WTC11 (cell line): ENCODE data around the gene PHLDB2. TPM values are rescaled to one million over a fixed set of nuclear protein-coding genes. Genes with fewer than 3 reads are reported as not detected.

Source experiments
- ATAC-seq: fragments of 200-7000 bp; cut with Tn5 transposase; 2 replicates; pipeline ENCODE4 v1.10.0; 2021; ENCODE audit warnings: mild to moderate bottlenecking, moderate library complexity
- CTCF ChIA-PET: fragments of 300-600 bp; sonication (Branson Sonifier 250); formaldehyde crosslinking; loops from one replicate; lab custom pipeline; 2021; ENCODE audit warnings: antibody characterized with exemption; lab: Charles Lee
- POLR2A ChIA-PET: fragments of 350-600 bp; sonication (Branson Sonifier 250); formaldehyde crosslinking; loops from one replicate; lab custom pipeline; 2021; ENCODE audit warnings: antibody characterized with exemption; lab: Charles Lee
- DNase-seq: peaks from one replicate; pipeline ENCODE4 v3.0.0; 2021; ENCODE audit warnings: low spot score
- H3K27ac Mint-ChIP-seq: 2 replicates; pipeline ENCODE4 v1.8.0; 2021; ENCODE audit warnings: mixed read lengths
- H3K27me3 Mint-ChIP-seq: 2 replicates; pipeline ENCODE4 v1.8.0; 2021; ENCODE audit warnings: low read depth, mild to moderate bottlenecking, moderate library complexity, mixed read lengths
- H3K36me3 Mint-ChIP-seq: 2 replicates; pipeline ENCODE4 v1.8.0; 2021; ENCODE audit warnings: mixed read lengths
- H3K4me1 Mint-ChIP-seq: 2 replicates; pipeline ENCODE4 v1.8.0; 2022; ENCODE audit warnings: mixed read lengths
- H3K4me3 Mint-ChIP-seq: 2 replicates; pipeline ENCODE4 v1.8.0; 2021; ENCODE audit warnings: mild to moderate bottlenecking, moderate library complexity, mixed read lengths
- H3K9me3 Mint-ChIP-seq: 2 replicates; pipeline ENCODE4 v1.8.0; 2021; ENCODE audit warnings: mixed read lengths
- AFF4 ChIP-seq: sonication (generic); formaldehyde crosslinking; IDR thresholded peaks from 2 replicates; pipeline ENCODE4 v1.8.1; 2023; ENCODE audit warnings: mild to moderate bottlenecking, missing genetic modification reagents, borderline replicate concordance
- CREB1 ChIP-seq: sonication (generic); formaldehyde crosslinking; IDR thresholded peaks from 2 replicates; pipeline ENCODE4 v1.8.0; 2023; ENCODE audit warnings: mild to moderate bottlenecking, missing genetic modification reagents
- E2F5 ChIP-seq: sonication (generic); formaldehyde crosslinking; IDR thresholded peaks from 2 replicates; pipeline ENCODE4 v1.8.1; 2022; ENCODE audit warnings: mild to moderate bottlenecking, moderate library complexity, missing genetic modification reagents
- EMX1 ChIP-seq: fragments of 250-450 bp; sonication (Bioruptor Pico); IDR thresholded peaks from 2 replicates; pipeline ENCODE4 v1.8.0; 2021; ENCODE audit warnings: mild to moderate bottlenecking
- JAZF1 ChIP-seq: fragments of 250-450 bp; sonication (Bioruptor Pico); IDR thresholded peaks from 2 replicates; pipeline ENCODE4 v1.9.0; 2021; ENCODE audit warnings: moderate library complexity, mild to moderate bottlenecking, inconsistent platforms
- JUN ChIP-seq: sonication (generic); formaldehyde crosslinking; IDR thresholded peaks from 2 replicates; pipeline ENCODE4 v1.8.0; 2023; ENCODE audit warnings: mild to moderate bottlenecking, missing genetic modification reagents
- MAX ChIP-seq: sonication (generic); formaldehyde crosslinking; IDR thresholded peaks from 2 replicates; pipeline ENCODE4 v1.8.0; 2022; ENCODE audit warnings: mild to moderate bottlenecking, missing genetic modification reagents
- NFE2L1 ChIP-seq: sonication (generic); formaldehyde crosslinking; IDR thresholded peaks from 2 replicates; pipeline ENCODE4 v1.8.1; 2023; ENCODE audit warnings: missing genetic modification reagents
- NFYB ChIP-seq: sonication (generic); formaldehyde crosslinking; conservative IDR thresholded peaks from 2 replicates; pipeline ENCODE4 v1.8.0; 2022; ENCODE audit warnings: low read depth, missing genetic modification reagents
- NR1H2 ChIP-seq: sonication (generic); formaldehyde crosslinking; IDR thresholded peaks from 2 replicates; pipeline ENCODE4 v1.9.0; 2021; ENCODE audit warnings: mild to moderate bottlenecking, moderate library complexity, missing genetic modification reagents
- RORB ChIP-seq: fragments of 250-450 bp; sonication (Bioruptor Pico); IDR thresholded peaks from 2 replicates; pipeline ENCODE4 v1.9.0; 2021; ENCODE audit warnings: mild to moderate bottlenecking
- SMAD3 ChIP-seq: sonication (generic); formaldehyde crosslinking; IDR thresholded peaks from 2 replicates; pipeline ENCODE4 v1.8.0; 2022; ENCODE audit warnings: missing genetic modification reagents, mild to moderate bottlenecking, borderline replicate concordance
- TCF7 ChIP-seq: sonication (generic); formaldehyde crosslinking; IDR thresholded peaks from 2 replicates; pipeline ENCODE4 v1.8.0; 2022; ENCODE audit warnings: mild to moderate bottlenecking, low read depth, missing genetic modification reagents, moderate library complexity
- ZBTB21 ChIP-seq: sonication (generic); formaldehyde crosslinking; IDR thresholded peaks from 2 replicates; pipeline ENCODE4 v1.8.1; 2023; ENCODE audit warnings: mild to moderate bottlenecking, missing genetic modification reagents, borderline replicate concordance
- ZNF423 ChIP-seq: fragments of 250-450 bp; sonication (Bioruptor Pico); IDR thresholded peaks from 2 replicates; pipeline ENCODE4 v2.1.2; 2022; ENCODE audit warnings: mild to moderate bottlenecking, moderate library complexity
- total RNA-seq: library from RNA; stranded (reverse); gene quantifications from 3 replicates; pipeline ENCODE4 v1.2.3, GENCODE V29; 2021
- TF ChIP-seq, protein P1 (sequence below): sonication (generic); formaldehyde crosslinking; IDR thresholded peaks from 2 replicates; pipeline ENCODE4 v1.8.1; 2022; ENCODE audit warnings: missing genetic modification reagents, borderline replicate concordance
- TF ChIP-seq, protein P2 (sequence below): sonication (generic); formaldehyde crosslinking; IDR thresholded peaks from 2 replicates; pipeline ENCODE4 v1.8.1; 2023; ENCODE audit warnings: mild to moderate bottlenecking, moderate library complexity, missing genetic modification reagents
- TF ChIP-seq, protein P3 (sequence below): sonication (generic); formaldehyde crosslinking; IDR thresholded peaks from 2 replicates; pipeline ENCODE4 v1.8.1; 2022; ENCODE audit warnings: low read depth, mild to moderate bottlenecking, moderate library complexity, missing genetic modification reagents, borderline replicate concordance
- TF ChIP-seq, protein P4 (sequence below): fragments of 250-450 bp; sonication (Bioruptor Pico); IDR thresholded peaks from 2 replicates; pipeline ENCODE4 v1.9.0; 2021; ENCODE audit warnings: mild to moderate bottlenecking
- TF ChIP-seq, protein P5 (sequence below): sonication (generic); formaldehyde crosslinking; IDR thresholded peaks from 2 replicates; pipeline ENCODE4 v1.8.1; 2022; ENCODE audit warnings: mild to moderate bottlenecking, missing genetic modification reagents, moderate library complexity, borderline replicate concordance

Gene PHLDB2
- total RNA-seq, 1 experiment from 2014 or later: 40.3 TPM

DNA sequence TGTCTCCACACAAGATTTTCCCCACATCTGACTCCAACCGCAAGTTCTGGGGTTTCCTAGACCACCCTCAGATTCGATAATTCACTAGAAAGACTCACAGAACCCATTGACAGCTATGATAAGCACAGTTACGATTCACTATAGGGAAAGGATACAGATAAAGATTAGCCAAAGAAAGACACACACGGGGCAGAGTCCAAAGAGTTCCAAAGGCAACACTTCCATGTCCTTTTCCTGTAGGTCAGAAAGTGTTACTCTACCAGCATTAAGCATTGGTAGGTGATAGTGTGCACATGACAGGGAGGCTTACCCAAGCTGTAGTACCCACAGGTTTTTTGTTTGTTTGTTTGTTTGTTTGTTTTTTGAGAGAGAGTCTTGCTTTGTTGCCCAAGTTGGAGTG lies 48.1 kb downstream of the PHLDB2 start:
- Mint-ChIP-seq H3K9me3 (no peaks in the 10 kb centered on the region), H3K4me3 (no peak overlapping the region), H3K36me3 (0 out of 2 replicates have a peak, but pooled peaks cover 2% of the 10 kb centered on the region), H3K27me3 (no peaks in the 10 kb centered on the region), H3K27ac (no peak overlapping the region), H3K4me1 (peaks cover 21% of the 10 kb centered on the region)
- ChIA-PET CTCF (interaction anchor here (1.4 kb wide), 1 partner anchor 82 kb away, joined by 4 read pairs; no protein-coding TSS in a partner anchor), POLR2A (no interaction called here)
- DNase-seq (no peak), ATAC-seq (no peak)
- TF ChIP-seq NFE2L1 (no peak), NR1H2 (CRISPR knock-in tag) (no peak), EMX1 (CRISPR knock-in tag) (no peak), TCF7 (CRISPR knock-in tag) (no peak), JUN (CRISPR knock-in tag) (no peak), RORB (CRISPR knock-in tag) (no peak), SMAD3 (CRISPR knock-in tag) (no peak), ZNF423 (CRISPR knock-in tag) (no peak), ZBTB21 (no peak), JAZF1 (no peak), AFF4 (CRISPR knock-in tag) (no peak), CREB1 (no peak), MAX (CRISPR knock-in tag) (no peak), E2F5 (CRISPR knock-in tag) (no peak), NFYB (CRISPR knock-in tag) (no peak)
- TF ChIP-seq, protein P1, sequence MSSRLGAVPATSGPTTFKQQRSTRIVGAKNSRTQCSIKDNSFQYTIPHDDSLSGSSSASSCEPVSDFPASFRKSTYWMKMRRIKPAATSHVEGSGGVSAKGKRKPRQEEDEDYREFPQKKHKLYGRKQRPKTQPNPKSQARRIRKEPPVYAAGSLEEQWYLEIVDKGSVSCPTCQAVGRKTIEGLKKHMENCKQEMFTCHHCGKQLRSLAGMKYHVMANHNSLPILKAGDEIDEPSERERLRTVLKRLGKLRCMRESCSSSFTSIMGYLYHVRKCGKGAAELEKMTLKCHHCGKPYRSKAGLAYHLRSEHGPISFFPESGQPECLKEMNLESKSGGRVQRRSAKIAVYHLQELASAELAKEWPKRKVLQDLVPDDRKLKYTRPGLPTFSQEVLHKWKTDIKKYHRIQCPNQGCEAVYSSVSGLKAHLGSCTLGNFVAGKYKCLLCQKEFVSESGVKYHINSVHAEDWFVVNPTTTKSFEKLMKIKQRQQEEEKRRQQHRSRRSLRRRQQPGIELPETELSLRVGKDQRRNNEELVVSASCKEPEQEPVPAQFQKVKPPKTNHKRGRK (CRISPR knock-in tag): no peak
- TF ChIP-seq, protein P2, sequence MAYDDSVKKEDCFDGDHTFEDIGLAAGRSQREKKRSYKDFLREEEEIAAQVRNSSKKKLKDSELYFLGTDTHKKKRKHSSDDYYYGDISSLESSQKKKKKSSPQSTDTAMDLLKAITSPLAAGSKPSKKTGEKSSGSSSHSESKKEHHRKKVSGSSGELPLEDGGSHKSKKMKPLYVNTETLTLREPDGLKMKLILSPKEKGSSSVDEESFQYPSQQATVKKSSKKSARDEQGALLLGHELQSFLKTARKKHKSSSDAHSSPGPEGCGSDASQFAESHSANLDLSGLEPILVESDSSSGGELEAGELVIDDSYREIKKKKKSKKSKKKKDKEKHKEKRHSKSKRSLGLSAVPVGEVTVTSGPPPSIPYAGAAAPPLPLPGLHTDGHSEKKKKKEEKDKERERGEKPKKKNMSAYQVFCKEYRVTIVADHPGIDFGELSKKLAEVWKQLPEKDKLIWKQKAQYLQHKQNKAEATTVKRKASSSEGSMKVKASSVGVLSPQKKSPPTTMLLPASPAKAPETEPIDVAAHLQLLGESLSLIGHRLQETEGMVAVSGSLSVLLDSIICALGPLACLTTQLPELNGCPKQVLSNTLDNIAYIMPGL (CRISPR knock-in tag): no peak
- TF ChIP-seq, protein P3, sequence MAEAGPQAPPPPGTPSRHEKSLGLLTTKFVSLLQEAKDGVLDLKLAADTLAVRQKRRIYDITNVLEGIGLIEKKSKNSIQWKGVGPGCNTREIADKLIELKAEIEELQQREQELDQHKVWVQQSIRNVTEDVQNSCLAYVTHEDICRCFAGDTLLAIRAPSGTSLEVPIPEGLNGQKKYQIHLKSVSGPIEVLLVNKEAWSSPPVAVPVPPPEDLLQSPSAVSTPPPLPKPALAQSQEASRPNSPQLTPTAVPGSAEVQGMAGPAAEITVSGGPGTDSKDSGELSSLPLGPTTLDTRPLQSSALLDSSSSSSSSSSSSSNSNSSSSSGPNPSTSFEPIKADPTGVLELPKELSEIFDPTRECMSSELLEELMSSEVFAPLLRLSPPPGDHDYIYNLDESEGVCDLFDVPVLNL (CRISPR knock-in tag): no peak
- TF ChIP-seq, protein P4, sequence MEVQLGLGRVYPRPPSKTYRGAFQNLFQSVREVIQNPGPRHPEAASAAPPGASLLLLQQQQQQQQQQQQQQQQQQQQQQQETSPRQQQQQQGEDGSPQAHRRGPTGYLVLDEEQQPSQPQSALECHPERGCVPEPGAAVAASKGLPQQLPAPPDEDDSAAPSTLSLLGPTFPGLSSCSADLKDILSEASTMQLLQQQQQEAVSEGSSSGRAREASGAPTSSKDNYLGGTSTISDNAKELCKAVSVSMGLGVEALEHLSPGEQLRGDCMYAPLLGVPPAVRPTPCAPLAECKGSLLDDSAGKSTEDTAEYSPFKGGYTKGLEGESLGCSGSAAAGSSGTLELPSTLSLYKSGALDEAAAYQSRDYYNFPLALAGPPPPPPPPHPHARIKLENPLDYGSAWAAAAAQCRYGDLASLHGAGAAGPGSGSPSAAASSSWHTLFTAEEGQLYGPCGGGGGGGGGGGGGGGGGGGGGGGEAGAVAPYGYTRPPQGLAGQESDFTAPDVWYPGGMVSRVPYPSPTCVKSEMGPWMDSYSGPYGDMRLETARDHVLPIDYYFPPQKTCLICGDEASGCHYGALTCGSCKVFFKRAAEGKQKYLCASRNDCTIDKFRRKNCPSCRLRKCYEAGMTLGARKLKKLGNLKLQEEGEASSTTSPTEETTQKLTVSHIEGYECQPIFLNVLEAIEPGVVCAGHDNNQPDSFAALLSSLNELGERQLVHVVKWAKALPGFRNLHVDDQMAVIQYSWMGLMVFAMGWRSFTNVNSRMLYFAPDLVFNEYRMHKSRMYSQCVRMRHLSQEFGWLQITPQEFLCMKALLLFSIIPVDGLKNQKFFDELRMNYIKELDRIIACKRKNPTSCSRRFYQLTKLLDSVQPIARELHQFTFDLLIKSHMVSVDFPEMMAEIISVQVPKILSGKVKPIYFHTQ (CRISPR knock-in tag): no peak
- TF ChIP-seq, protein P5, sequence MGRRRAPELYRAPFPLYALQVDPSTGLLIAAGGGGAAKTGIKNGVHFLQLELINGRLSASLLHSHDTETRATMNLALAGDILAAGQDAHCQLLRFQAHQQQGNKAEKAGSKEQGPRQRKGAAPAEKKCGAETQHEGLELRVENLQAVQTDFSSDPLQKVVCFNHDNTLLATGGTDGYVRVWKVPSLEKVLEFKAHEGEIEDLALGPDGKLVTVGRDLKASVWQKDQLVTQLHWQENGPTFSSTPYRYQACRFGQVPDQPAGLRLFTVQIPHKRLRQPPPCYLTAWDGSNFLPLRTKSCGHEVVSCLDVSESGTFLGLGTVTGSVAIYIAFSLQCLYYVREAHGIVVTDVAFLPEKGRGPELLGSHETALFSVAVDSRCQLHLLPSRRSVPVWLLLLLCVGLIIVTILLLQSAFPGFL: no peak
